Panc1 (cell line): ENCODE measurements around the gene AKAP13. TPM values are rescaled to one million over a fixed set of nuclear protein-coding genes. Genes with fewer than 3 reads are reported as not detected.

ENCODE experiments used
- ATAC-seq: fragments of 200-7000 bp; cut with Tn5 transposase; 2 replicates; pipeline ENCODE4 v1.9.1; 2020; ENCODE audit warnings: mild to moderate bottlenecking, moderate library complexity
- BruUV-seq: library from RNA; stranded (reverse); fragments of 400-500 nt; replicated peaks from 2 replicates; lab custom pipeline; 2021; lab: Mats Ljungman, UMichigan
- CTCF ChIA-PET: fragments of 300-600 bp; sonication (Branson Sonifier 250); formaldehyde crosslinking; loops from one replicate; lab custom pipeline; 2022; ENCODE audit warnings: antibody characterized with exemption; lab: Charles Lee
- POLR2A ChIA-PET: fragments of 300-600 bp; sonication (Branson Sonifier 250); formaldehyde crosslinking; loops from one replicate; lab custom pipeline; 2022; ENCODE audit warnings: antibody characterized with exemption; lab: Charles Lee
- DNase-seq: peaks from one replicate; pipeline ENCODE4 v3.0.0-alpha.2; 2010; ENCODE audit warnings: low read depth, low spot score
- H3K27ac ChIP-seq: 2 replicates; pipeline ENCODE4 v1.5.1; 2011; ENCODE audit warnings: mild to moderate bottlenecking, low read length, inconsistent platforms
- H3K27me3 ChIP-seq: fragments of 200-500 bp; sonication (Bioruptor generic); 2 replicates; pipeline ENCODE4 v1.6.0; 2014; ENCODE audit warnings: low read length, inconsistent platforms; ENCODE audit not compliant: control insufficient read depth, insufficient read depth
- H3K36me3 ChIP-seq: fragments of 200-500 bp; sonication (Bioruptor generic); 2 replicates; pipeline ENCODE4 v1.5.1; 2014; ENCODE audit warnings: inconsistent platforms, mild to moderate bottlenecking, low read length, moderate library complexity; ENCODE audit not compliant: control insufficient read depth, insufficient read depth
- H3K4me1 ChIP-seq: 2 replicates; pipeline ENCODE4 v1.5.1; 2011; ENCODE audit warnings: inconsistent platforms, mild to moderate bottlenecking, low read length, moderate library complexity; ENCODE audit not compliant: control insufficient read depth, insufficient read depth
- H3K4me3 ChIP-seq, 2 experiments: 2 replicates each; pipeline ENCODE4 v1.5.1; 2011 to 2012; ENCODE audit warnings: low read depth in 2 of 2, low read length in 2 of 2, mild to moderate bottlenecking in 2 of 2, inconsistent platforms in 1 of 2, moderate library complexity in 1 of 2
- H3K9me3 ChIP-seq: fragments of 200-500 bp; sonication (Bioruptor generic); 2 replicates; pipeline ENCODE4 v1.5.1; 2014; ENCODE audit warnings: low read depth, mild to moderate bottlenecking, inconsistent platforms, low read length, moderate library complexity; ENCODE audit not compliant: control insufficient read depth, insufficient read depth
- CTCF ChIP-seq: fragments of 450-650 bp; IDR thresholded peaks from 2 replicates; pipeline ENCODE4 v1.5.1; 2017; ENCODE audit warnings: mild to moderate bottlenecking
- POLR2AphosphoS5 ChIP-seq: IDR thresholded peaks from 2 replicates; pipeline ENCODE4 v1.6.1; 2012; ENCODE audit warnings: mild to moderate bottlenecking, low read depth, low read length, moderate library complexity
- REST ChIP-seq, 2 experiments: IDR thresholded peaks; 2 replicates each; pipeline ENCODE4 v1.6.1; 2011 to 2012; ENCODE audit warnings: low read depth in 2 of 2, control low read depth in 1 of 2, low read length in 1 of 2, mild to moderate bottlenecking in 1 of 2, moderate library complexity in 1 of 2; ENCODE audit not compliant: insufficient read depth in 1 of 2
- TCF7L2 ChIP-seq: IDR thresholded peaks from 2 replicates; pipeline ENCODE4 v1.6.1; 2011; ENCODE audit warnings: mild to moderate bottlenecking, low read depth, low read length, inconsistent platforms
- in situ Hi-C: cut with HindIII; loops from 2 replicates; pipeline ENCODE4 v1.10.0; 2016; ENCODE audit warnings: low sequenced_read_pairs, low pct_unique_long_range_greater_than_20kb
- intact Hi-C: fragments of 100-400 bp; cut with micrococcal nuclease; formaldehyde crosslinking; loops from one replicate; pipeline ENCODE4 v1.10.0; 2022; ENCODE audit not compliant: unreplicated experiment
- total RNA-seq: library from RNA; stranded (reverse); gene quantifications from one replicate; pipeline ENCODE4 v1.2.1, GENCODE V29; 2021; ENCODE audit not compliant: unreplicated experiment

AKAP13 gene
- total RNA-seq, 1 experiment from 2014 or later: 94.2 TPM

DNA sequence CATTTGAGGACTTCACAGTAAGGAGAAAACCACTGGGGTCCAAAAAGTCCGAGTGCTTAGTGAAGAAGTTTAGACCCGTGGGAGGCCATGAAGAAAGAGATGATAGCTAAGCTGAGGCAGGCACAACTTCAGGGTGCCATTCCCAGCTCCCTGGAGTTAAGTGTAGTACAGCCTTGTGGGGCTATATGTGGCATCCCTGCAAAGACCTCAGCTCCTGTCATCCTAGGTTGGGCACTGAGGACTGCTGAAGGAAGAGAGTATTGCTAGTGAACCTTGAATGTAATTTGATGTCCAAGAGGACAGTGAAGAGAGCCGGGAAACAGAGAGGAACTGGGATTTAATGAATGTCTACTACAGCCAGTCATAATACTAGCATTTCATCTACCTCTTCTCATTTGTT, 162.1 kb downstream of the AKAP13 start:
- Histone ChIP-seq H3K27ac (no peak overlapping the region), H3K9me3 (no peaks in the 10 kb centered on the region), H3K27me3 (no peaks in the 10 kb centered on the region), H3K4me1 (peaks cover 7% of the 10 kb centered on the region), H3K36me3 (peaks cover 3% of the 10 kb centered on the region; the same call in 1 of the 2 replicates), H3K4me3 (no peak overlapping the region)
- ChIA-PET POLR2A (interaction anchor here (0.7 to 1.3 kb wide), 2 partner anchors 33 to 71 kb away, joined by 3 to 4 read pairs; no protein-coding TSS in a partner anchor), CTCF (no interaction called here)
- BruUV-seq: no TSS peak
- ATAC-seq (peak; percentile 62), DNase-seq (no peak)
- no peak for TF ChIP-seq CTCF
- intact Hi-C loops (no loop called here), in situ Hi-C loops (no loop called here)

DNA sequence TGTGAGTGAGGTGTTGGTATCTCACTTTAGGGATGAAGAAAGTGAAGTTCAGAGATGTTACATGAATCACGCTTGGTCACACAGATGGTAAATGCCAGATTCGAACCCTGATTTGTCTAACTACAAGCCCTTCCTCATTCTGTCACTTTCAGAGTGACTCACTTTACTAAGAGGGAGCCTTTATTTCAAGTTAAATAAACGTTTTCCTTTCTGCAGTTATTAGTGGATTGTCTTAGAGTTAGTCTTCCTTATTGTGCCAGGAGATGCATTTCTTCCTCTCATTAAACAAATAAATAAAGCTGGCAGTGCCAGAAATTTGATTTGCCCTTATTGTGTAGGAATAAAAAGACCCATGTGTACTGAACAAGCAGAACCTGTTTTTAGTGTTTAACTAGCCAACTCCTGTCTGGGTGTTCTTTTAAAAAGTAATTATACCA, 162.5 kb downstream of the AKAP13 start:
- no peaks in the 10 kb centered on the region for H3K9me3 ChIP-seq
- no peaks in the 10 kb centered on the region for H3K27me3 ChIP-seq
- no peak for TF ChIP-seq TCF7L2
- ATAC-seq: no peak
- POLR2A ChIA-PET: interaction anchor here (1.3 kb wide), 1 partner anchor 33 kb away, joined by 4 read pairs; no protein-coding TSS in a partner anchor
- no peak overlapping the region for H3K4me3 ChIP-seq
- intact Hi-C loops: no loop called here
- in situ Hi-C loops: no loop called here
- H3K36me3 ChIP-seq: peaks cover 3% of the 10 kb centered on the region; the same call in 1 of the 2 replicates
- CTCF ChIA-PET: no interaction called here
- peaks cover 7% of the 10 kb centered on the region for H3K4me1 ChIP-seq
- BruUV-seq: no TSS peak
- H3K27ac ChIP-seq: no peak overlapping the region
- no peak for DNase-seq

- H3K36me3 ChIP-seq: peaks cover 3% of the 10 kb centered on the region; the same call in 1 of the 2 replicates
- no peak overlapping the region for H3K4me3 ChIP-seq
- ChIA-PET POLR2A (interaction anchor here (0.5 kb wide), 1 partner anchor 58 kb away, joined by 4 read pairs; no protein-coding TSS in a partner anchor), CTCF (no interaction called here)
- in situ Hi-C loops: no loop called here
- no peaks in the 10 kb centered on the region for H3K27me3 ChIP-seq
- no peaks in the 10 kb centered on the region for H3K9me3 ChIP-seq
- BruUV-seq: no TSS peak
- DNase-seq: no peak
- TF ChIP-seq POLR2AphosphoS5 (no peak), CTCF (no peak), TCF7L2 (no peak), REST (IDR thresholded peaks at IDR 0.05; ENCODE audit: insufficient read depth in 1 of 2, low read depth in 2 of 2, low read length in 1 of 2) (no peak)
- intact Hi-C loops: no loop called here
- peaks cover 7% of the 10 kb centered on the region for H3K4me1 ChIP-seq
- H3K27ac ChIP-seq: no peak overlapping the region
- ATAC-seq: no peak
These were observed 163.3 kb downstream of the AKAP13 start for GRCh38 chr15:85543741-85544155.
